ENCODE results near the gene MPEG1.

The MPEG1 gene

DNA sequence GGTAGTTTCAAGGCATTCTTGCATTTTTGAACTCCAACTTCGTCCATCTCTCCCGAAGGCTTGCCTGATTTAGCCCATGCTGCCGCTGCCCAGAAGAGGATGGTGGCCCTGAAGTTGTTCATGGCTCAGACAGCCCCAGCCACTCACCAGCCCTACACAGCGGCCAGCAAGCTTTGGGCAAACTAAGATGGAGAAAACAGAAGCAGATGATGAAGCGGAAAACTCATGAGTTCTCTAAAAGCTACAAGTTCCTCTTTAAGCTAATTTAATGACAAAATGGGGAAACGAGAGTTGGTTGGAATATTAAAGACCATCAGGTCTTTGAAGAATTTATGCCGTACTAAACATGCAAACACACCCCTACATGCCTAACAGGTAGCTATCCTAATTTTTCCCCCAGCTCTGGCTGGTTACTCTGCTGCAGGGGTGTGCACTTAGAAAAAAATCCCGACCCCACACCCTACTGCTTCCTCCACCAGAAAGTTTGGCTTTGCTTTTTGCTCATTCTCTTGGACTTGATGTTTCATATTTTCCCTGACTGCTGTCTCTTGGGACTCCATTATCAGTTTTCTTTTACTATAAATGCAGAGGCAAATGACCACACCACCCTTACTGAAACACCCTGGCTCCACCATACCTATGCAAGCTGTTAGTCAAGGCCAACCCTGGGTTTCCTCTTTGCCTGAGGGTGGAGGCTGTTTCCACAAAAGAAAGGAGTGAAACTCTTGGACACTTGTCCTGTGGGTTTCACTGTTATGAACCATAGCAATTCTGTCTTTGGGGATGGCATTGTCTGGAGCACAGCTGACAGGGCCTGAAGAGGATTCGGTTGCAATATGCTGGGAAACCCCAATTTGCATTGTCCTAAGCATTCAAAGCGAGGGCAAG is at the start of gene MPEG1:
Gene MPEG1 (minus strand): TSS at position 184 of the 888 bp plus-strand sequence. CDS start 62 bp downstream, at position 122.
- DNase-seq: peak; percentile 18

GRCh38 chr11:59262177-59262818 is 49.6 kb upstream of the MPEG1 start:
- no peak for DNase-seq

- DNase-seq: no peak
Observed at GRCh38 chr11:59261150-59261549, 48.4 kb upstream of the MPEG1 start.

DNA sequence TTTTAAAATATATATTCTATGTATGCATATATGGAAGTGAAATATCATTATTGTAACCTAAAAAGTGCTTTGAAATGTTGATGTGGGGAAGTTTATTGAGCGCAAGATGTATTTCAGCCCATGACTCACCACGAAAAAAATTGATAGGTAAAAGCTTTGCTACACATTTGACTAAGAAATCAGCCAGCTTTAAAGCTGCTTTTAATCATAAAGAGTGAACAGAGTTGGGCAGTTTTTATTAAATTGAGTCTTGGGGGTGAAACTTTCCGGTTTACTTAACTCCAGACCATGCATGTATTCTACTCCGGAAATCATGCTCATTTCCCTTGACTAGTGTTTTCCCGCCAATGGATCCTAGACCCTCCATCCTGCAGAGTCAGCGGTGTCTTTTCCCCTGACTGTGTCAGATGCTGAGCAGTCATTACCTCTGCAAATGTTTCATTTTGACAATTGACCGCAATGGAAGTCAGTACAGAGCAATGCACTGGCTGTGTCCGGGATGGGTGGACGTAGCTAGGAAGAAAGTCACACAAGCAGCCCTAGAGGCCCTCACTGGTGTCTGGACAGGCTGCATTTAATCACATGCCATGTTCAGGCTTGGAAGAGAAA is 47.2 kb upstream of the MPEG1 start:
- no peak for DNase-seq

DNA sequence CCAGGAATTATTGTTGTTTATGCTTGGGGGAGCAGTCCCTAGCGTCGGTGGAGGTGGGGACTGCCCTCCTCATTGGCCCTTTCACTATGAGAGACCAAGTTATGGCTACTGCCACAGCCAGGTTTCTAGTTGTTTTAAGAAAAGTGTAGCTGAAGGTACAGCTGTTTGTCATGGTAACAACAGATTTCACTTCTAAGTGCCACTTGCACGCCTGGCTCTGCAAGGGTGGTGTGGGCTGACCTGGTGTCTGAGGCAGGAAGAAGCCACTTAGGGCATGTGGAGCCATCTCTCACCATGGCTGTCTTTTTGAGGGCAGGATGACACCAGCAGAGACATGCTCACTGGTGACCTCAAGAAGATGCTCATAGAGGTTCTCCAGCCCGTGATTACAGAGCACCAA is 46.3 kb upstream of the MPEG1 start:
- no peak for DNase-seq

GRCh38 chr11:59255281-59255680 is 42.6 kb upstream of the MPEG1 start:
- no peak for DNase-seq

DNA sequence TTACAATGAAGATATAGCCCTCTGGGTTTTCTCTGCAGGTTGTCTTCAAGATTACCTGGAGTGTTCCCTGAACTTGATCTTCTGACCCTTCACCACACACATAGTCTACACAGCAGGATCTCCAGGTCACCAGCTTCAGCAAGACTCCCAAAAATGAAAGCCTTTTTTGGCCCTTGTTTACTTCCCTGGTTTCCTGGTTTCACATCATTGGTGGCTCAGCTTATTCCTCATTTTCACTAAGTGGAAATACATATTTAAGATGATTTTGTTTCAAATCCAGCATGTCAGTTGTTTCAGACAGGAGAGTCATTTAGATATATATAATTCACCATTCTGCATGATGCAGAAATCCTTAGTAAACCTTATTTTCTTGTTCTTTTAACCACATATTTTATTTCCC is 41.6 kb upstream of the MPEG1 start:
- DNase-seq: no peak

DNA sequence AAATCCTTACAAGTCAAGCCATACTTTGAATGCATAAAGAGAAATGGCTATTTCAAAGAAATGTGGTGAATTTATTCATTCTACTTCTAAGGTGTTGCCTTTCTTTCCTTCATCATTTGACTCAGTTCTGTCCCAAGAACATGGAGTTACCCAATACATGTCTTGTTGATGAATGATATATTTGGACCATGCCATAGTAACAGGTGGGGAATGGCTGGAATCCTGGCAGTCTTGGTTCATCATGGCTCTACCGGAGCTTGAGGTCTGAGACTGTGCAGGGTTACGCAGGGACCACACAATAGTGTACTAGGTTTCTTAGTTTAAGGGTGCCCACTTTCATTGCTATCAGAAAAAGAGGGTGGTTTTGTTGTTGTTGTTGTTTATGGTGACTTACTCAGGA is 40.3 kb upstream of the MPEG1 start:
- DNase-seq: no peak

GRCh38 chr11:59249535-59249934 is 36.8 kb upstream of the MPEG1 start:
- DNase-seq: no peak

DNA sequence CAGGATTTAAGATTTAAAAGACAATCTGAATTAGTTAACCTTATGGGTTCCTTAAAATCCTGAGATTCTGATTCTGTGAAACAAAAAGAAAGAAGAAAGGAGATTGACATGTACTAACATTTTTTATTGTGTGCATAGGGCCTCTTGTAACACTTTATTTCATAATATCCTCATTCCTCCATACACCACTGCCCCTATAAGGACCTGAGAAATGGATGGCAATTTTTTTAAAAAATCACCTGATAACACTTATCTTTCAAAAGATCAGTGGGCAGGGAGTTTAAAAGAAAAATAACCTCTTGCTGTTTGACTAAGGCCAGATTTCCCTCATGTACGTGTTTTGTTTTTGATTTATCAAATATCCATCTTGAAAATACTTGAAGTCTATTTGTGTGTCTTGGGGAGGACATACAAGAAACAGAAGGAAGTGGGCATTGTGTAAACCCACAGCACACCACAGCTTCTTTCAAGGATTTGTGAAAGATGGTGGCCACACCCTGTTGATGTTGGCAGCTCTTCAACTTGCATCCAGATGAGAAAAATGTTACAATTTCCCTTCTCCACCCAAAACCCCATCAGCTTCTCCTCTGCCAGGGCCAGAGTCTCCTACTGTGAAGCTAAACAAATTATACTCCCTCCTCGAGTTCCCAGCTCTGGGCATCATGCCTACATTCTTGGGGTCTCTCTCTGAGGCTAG is 35.0 kb upstream of the MPEG1 start:
- DNase-seq: peak; percentile 50

DNA sequence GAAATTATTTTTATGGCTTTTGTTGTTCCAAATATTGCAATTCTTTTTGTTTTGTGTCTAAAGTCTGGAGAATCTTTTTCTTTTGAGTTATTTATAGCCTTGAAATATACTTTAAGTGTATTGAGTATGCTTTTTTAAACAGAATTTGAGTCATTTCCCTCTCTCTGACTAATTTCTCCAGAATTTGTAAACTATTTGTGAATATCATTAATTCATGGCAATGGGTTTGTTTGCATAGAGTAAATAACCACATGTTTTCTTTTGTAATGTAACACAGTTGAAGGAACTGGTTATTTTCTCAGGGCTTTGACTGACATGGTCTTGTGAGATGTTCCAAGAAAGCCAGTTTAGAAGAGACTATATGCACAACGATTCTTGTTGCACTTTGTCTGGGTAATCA is 30.9 kb upstream of the MPEG1 start:
- no peak for DNase-seq

DNA sequence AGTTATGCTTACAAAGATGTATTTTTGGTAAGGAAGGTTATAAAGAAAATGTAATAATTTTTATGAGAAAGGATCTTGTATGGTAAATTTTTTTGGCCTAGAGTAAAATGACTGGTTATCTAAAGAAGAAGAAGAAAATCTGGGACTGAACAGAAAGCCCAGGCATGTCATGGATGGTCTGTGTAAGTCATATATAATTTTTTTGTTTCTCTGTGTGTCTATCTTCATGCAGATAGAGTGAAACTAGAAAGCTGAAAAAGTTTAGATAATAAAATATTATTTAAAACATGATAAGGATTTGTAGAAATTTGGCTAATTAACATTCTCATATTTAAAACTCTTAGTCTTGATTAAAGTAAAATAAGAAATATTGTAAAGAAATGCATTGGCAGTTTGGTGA is 27.6 kb upstream of the MPEG1 start:
- no peak for DNase-seq

DNA sequence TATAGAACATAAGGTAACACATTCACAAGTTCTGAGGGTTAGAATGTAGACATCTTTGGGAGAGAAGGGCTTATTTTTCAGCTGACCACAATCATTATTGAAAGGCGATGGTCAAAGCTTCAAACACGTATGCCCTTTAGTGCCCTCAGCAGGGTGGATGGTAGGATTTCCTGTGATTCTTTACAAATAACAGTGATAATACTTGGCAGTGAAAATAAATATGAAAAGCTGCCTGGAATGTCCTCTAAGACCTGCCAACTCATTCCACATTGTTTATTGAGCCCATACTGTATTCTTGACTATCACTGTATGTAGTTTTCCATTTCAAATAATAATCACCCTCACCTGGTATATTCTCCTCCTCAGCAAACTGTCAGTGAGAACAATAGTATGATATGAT is 13.7 kb upstream of the MPEG1 start:
- no peak for DNase-seq

GRCh38 chr11:59225017-59225416 is 12.3 kb upstream of the MPEG1 start:
- no peak for DNase-seq

GRCh38 chr11:59224351-59224928 is 11.7 kb upstream of the MPEG1 start:
- DNase-seq: no peak

DNA sequence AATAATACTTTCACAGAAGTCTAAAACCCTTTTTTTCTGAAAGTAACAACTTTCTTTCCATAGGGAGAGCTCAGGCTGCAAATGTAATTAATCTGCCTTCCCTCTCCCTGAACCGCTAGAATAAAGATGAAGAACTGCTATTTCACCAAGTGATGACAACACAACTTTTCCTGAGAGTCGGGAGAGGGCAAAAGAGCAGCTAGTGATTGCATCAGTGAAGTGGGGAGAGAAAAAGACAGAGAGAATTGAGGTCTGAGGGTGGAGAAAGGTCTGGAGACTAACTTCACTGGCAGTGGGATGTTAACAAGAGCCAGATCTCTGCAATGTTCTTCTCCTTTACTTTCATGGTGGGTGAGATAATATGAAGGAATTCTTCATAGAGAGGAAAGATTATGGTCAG is 10.9 kb upstream of the MPEG1 start:
- DNase-seq: no peak

DNA sequence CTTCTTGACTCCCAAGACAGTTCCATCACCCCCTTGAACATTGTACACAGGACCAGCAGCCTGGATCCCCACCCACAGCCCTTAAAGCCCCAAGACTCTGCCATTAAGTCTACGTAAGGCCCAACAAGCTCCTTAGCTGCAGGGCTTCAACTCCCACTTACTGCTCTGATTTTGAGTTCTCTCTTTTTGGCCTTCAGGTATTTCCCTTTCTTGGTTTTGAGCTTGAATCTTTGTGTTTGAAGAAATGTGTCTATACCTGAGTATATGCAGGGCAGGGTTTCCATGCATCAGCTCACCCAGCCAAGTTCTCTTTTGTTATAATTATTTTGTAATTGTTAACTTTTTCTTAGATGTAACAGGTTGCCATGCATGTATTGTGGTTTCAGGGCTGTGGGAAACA is 10.4 kb upstream of the MPEG1 start:
- no peak for DNase-seq

DNA sequence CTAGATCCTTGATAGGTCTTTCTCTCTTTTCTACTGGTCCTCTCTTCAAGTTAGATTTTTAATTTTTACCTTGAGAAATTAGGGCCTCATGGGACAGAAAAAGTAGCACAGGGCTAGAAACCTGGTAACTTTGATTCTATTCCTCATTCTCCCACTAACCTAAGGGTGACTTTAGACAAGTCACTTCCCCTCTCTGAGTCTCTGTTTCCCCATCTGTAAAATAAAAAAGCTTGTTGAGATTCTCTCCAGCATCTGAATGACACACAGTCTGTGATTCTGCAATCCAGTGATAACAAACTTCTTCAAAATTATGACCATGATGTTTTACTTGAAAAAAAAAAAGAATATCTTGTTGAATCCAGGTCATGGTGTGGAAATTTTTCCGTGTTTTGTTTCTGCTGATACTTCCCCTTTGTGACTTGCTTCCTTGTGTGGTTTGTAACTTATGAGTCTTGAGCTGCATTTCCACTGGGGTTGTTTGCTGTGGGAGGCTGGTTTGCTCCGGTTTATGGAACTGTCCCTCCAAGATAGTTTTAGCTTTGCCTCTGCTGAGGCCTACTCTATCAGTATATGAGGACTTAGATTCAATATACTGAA is 9.8 kb upstream of the MPEG1 start:
- peak; percentile 4 for DNase-seq

DNA sequence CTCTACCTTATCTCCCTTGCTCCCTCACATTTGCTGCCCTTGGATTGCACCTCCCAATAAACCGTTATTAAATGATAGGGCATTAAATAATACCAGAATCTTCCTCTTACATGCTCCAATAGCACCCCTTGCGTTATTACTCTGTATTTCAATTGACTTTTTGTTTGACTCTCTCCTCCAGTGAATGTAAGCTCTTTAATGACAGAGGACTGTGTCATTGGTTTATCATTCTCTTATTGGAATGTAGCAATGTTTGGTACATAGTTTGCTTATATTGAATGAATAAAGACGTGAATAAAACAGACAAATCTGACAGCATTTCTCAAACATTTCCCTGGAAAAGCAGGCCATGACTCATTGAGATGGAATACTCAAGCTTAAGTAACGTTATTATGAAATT is 8.7 kb upstream of the MPEG1 start:
- DNase-seq: no peak

DNA sequence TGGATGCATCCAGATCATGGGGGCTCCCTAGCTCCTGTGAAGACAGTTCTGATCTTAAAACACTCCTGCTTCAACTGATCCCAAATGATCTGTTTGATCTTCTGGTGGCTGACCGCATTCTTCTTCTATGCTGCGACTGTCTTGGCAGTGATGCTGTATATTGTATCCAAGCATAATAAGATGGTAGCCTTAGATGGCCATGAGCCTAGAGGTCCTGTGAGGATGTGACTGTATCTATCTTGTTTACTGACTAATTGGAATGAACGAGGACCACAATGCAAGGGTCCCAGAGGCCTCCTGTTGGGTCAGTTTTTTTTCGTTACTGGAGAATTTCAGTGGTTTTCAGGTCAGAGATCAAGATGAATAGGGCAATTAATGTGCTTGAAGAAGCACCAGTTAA is 7.1 kb upstream of the MPEG1 start:
- DNase-seq: no peak

DNA sequence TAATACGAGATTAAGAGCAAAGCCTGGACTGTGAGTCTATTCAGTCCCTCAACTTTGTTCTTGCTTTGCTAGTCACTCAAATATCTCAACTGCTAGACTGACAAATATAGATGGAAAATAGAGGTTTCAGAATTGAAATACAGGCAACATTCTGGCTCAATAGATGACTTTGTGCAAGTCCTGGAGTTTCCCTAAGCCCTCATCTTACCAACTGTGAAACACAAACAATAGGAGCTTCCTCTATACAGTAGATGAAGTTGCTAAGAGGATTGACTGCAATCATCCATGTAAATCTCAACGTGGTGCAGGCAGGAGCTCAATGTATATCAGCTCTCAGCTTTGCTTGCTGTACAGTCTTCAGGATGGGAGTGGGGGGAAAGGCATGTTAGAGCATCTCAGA is 6.2 kb upstream of the MPEG1 start:
- DNase-seq: no peak

DNA sequence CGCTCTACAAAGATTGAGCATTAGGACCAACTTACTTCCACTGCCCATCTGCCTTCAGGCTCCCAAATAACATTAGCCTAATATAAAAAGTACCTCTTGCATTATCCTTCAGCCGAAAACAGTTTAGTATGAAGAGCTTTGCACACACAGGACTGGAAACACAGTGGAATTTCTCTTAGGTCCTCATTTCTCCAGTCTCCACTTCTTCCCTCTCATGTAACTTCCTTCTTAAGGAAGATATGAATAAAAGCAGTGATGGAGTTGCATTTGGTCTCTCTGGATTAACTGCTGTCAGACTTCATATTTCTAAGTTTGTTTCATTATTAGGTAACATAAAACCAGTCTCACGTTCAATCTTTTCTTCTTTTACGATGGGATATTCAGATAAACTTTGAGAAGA is 5.6 kb upstream of the MPEG1 start:
- DNase-seq: no peak
